ENCODE measurements around the gene PSMD11.

GRCh38 chr17:32477220-32477619 is 32.9 kb downstream of the PSMD11 start:
- TF ChIP-seq CTCF (IDR thresholded peaks at IDR 0.05) (no peak), EP300 (IDR thresholded peaks at IDR 0.05) (no peak), POLR2A (IDR thresholded peaks at IDR 0.05) (no peak), POLR2AphosphoS5 (IDR thresholded peaks at IDR 0.05) (no peak)
